ENCODE results near the gene VPS72. TPM values are rescaled to one million over a fixed set of nuclear protein-coding genes. Genes with fewer than 3 reads are reported as not detected.
A peak's percentile ranks its signal among the peaks of the same experiment; 100 is the strongest.
"Not testable (repeated sequence)": the region's sequence is repeated elsewhere in the genome, so short reads cannot be mapped to it uniquely, and the experiment has no call there.

Gene VPS72
- total and polyA plus RNA-seq, 10 of the 15 experiments (the other 5 are each of a cell fraction or from before 2014, with no cell fraction given), result 6.7 to 77.8 (median 58.1) TPM

- TF ChIP-seq MXI1 (IDR thresholded peaks at IDR 0.05; ENCODE audit: low read depth, low read length) (no peak), ZNF24 (IDR thresholded peaks at IDR 0.05) (no peak), IKZF1 (conservative IDR thresholded peaks at IDR 0.05) (no peak), PAX5 (IDR thresholded peaks at IDR 0.05; ENCODE audit: borderline replicate concordance, low read depth, low read length) (no peak), ZNF274 (IDR thresholded peaks at IDR 0.05; ENCODE audit: insufficient read depth, insufficient read length) (no peak)
These were observed 2.0 kb upstream of the VPS72 start (continued) for GRCh38 chr1:151192047-151192446.

- BruUV-seq (replicated peaks); H3K36me3 ChIP-seq (ENCODE audit: control insufficient read depth in 2 of 2, insufficient read depth in 2 of 2, low read length in 1 of 2); DNase-seq (ENCODE audit: low read depth, low spot score); FAIRE-seq; H3K4me1 ChIP-seq (ENCODE audit: control insufficient read depth, insufficient read depth, low read length); H3K27me3 ChIP-seq (replicated peaks in 1 of 2; ENCODE audit: control insufficient read depth in 2 of 2, insufficient read depth in 2 of 2, low read length in 1 of 2); H4K20me1 ChIP-seq (ENCODE audit: control insufficient read depth, insufficient read depth); H2AFZ ChIP-seq (ENCODE audit: control insufficient read depth, low read depth, low read length); in situ Hi-C loops (cut with MboI); H3K9me3 ChIP-seq (replicated peaks; ENCODE audit: control insufficient read depth, insufficient read depth, low read length); intact Hi-C loops (cut with micrococcal nuclease; ENCODE audit: unreplicated experiment): not testable (repeated sequence)
- ChIA-PET RAD21 (ENCODE audit: unreplicated experiment) (interaction anchor here (2.1 to 2.7 kb wide), 2 partner anchors 31 to 138 kb away, joined by 6 to 20 read pairs; partner anchors contain the start of genes PI4KB and TNFAIP8L2), POLR2A (interaction anchor here (0.8 to 1.4 kb wide), 5 partner anchors 10 to 139 kb away, joined by 3 to 5 read pairs (median 4); partner anchors contain the start of gene PI4KB), CTCF (interaction anchor here (0.6 to 4.2 kb wide), 6 partner anchors 8 to 152 kb away, joined by 3 to 38 read pairs (median 4); partner anchors contain the start of genes PSMD4 and TMOD4), SMC1A (ENCODE audit: uncharacterized antibody, unreplicated experiment) (interaction anchor here (1.2 to 3.2 kb wide), 2 partner anchors 32 to 89 kb away, joined by 3 to 12 read pairs; partner anchors contain the start of gene TNFAIP8L2)
- Histone ChIP-seq H3K9ac (ENCODE audit: control insufficient read depth, insufficient read depth, low read length) (peak overlapping the region; percentile 86), H3K27ac (ENCODE audit: control insufficient read depth, insufficient read depth) (peak overlapping the region; percentile 87), H3K4me3 (peak overlapping the region; percentile 76), H3K4me2 (ENCODE audit: control insufficient read depth, insufficient read depth) (peak overlapping the region; percentile 91), H3K79me2 (ENCODE audit: control insufficient read depth, insufficient read depth, low read length) (peaks cover 24% of the 10 kb centered on the region)
- TF ChIP-seq MXI1 (IDR thresholded peaks at IDR 0.05; ENCODE audit: low read depth, low read length), result 0 out of 2 replicates have a peak, but pooled peaks have one; percentile 37
- TF ChIP-seq HDGF (IDR thresholded peaks at IDR 0.05), result peak; percentile 49; the same call in 1 of the 2 replicates
- peak; percentile 17 for ATAC-seq
- WGBS (ENCODE audit: insufficient coverage, insufficient replicate concordance, low lambda C conversion rate, missing lambda C conversion rate), result 51% methylated on average over 8 of the region's 8 CpGs
These were observed 1.3 kb downstream of the VPS72 start for GRCh38 chr1:151188667-151189066.
